ENCODE results near the gene ARHGAP9.

DNA sequence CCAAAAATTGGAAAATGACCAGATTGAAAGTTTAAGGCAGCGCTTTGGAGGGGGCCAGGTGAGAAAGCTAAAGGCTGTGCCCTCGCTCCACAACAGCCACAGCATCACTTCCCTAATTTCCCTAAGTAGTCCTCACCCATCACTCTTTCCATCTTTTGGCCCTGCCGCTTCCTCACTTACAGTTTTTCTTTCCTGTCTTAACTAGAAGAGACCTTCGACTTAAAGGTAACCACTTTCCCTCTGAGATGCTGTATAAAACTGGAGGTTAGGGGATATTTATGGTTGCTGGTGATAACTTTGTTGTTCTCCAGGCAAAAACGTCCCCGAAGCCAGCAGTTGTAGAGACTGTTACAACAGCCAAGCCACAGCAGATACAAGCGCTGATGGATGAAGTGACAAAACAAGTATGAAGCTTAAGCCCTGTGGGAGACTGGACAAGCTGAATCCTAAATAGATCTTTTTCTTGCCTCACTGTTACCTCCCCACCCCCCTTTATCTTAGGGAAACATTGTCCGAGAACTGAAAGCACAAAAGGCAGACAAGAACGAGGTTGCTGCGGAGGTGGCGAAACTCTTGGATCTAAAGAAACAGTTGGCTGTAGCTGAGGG lies 36.4 kb upstream of the ARHGAP9 start:
- TF ChIP-seq, protein P1, sequence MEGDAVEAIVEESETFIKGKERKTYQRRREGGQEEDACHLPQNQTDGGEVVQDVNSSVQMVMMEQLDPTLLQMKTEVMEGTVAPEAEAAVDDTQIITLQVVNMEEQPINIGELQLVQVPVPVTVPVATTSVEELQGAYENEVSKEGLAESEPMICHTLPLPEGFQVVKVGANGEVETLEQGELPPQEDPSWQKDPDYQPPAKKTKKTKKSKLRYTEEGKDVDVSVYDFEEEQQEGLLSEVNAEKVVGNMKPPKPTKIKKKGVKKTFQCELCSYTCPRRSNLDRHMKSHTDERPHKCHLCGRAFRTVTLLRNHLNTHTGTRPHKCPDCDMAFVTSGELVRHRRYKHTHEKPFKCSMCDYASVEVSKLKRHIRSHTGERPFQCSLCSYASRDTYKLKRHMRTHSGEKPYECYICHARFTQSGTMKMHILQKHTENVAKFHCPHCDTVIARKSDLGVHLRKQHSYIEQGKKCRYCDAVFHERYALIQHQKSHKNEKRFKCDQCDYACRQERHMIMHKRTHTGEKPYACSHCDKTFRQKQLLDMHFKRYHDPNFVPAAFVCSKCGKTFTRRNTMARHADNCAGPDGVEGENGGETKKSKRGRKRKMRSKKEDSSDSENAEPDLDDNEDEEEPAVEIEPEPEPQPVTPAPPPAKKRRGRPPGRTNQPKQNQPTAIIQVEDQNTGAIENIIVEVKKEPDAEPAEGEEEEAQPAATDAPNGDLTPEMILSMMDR (IDR thresholded peaks at IDR 0.05): no peak
- TF ChIP-seq POLR2A (IDR thresholded peaks at IDR 0.05) (no peak), EP300 (IDR thresholded peaks at IDR 0.05) (no peak)

Data from stomach (tissue), 4 donors.